ENCODE results near the gene SLCO2B1. TPM values are rescaled to one million over a fixed set of nuclear protein-coding genes. Genes with fewer than 3 reads are reported as not detected.

SLCO2B1 gene
- total RNA-seq, 1 donor from 2014 or later: 9.4 TPM

GRCh38 chr11:75160880-75161279 is 10.0 kb downstream of the SLCO2B1 start:
- Histone ChIP-seq H3K4me3 (ENCODE audit: low read length in 3 of 3) (no peak overlapping the region), H3K9ac (ENCODE audit: low read depth in 1 of 3, low read length in 3 of 3) (no peak overlapping the region), H3K9me3 (ENCODE audit: control insufficient read depth in 3 of 3, low read length in 3 of 3) (no peaks in the 10 kb centered on the region), H3K4me1 (ENCODE audit: control insufficient read depth in 3 of 3, insufficient read depth in 3 of 3, low read length in 3 of 3) (peaks cover 27 to 35% (median 28%) of the 10 kb centered on the region in 3 donors), H3K27me3 (ENCODE audit: control insufficient read depth in 3 of 3, insufficient read depth in 3 of 3, low read length in 3 of 3) (no peaks in the 10 kb centered on the region), H3K27ac (ENCODE audit: low read depth, low read length) (peak overlapping the region; percentile 41), H3K36me3 (ENCODE audit: control insufficient read depth in 3 of 3, insufficient read depth in 3 of 3, low read length in 3 of 3) (no peaks in the 10 kb centered on the region)

- Histone ChIP-seq H3K9ac (ENCODE audit: low read depth in 1 of 3, low read length in 3 of 3) (no peak overlapping the region), H3K9me3 (ENCODE audit: control insufficient read depth in 3 of 3, low read length in 3 of 3) (no peaks in the 10 kb centered on the region), H3K4me3 (ENCODE audit: low read length in 3 of 3) (no peak overlapping the region), H3K36me3 (ENCODE audit: control insufficient read depth in 3 of 3, insufficient read depth in 3 of 3, low read length in 3 of 3) (peaks cover 0 to under 1% (median 0%) of the 10 kb centered on the region in 3 donors), H3K27ac (ENCODE audit: low read depth, low read length) (peak overlapping the region; percentile 41), H3K4me1 (ENCODE audit: control insufficient read depth in 3 of 3, insufficient read depth in 3 of 3, low read length in 3 of 3) (peaks cover 27 to 35% (median 28%) of the 10 kb centered on the region in 3 donors), H3K27me3 (ENCODE audit: control insufficient read depth in 3 of 3, insufficient read depth in 3 of 3, low read length in 3 of 3) (no peaks in the 10 kb centered on the region)
Observed at GRCh38 chr11:75161506-75162095, 10.7 kb downstream of the SLCO2B1 start.

- Histone ChIP-seq H3K4me1 (ENCODE audit: control insufficient read depth in 3 of 3, insufficient read depth in 3 of 3, low read length in 3 of 3) (peaks cover 24 to 35% (median 27%) of the 10 kb centered on the region in 3 donors), H3K27me3 (ENCODE audit: control insufficient read depth in 3 of 3, insufficient read depth in 3 of 3, low read length in 3 of 3) (no peaks in the 10 kb centered on the region), H3K9ac (ENCODE audit: low read depth in 1 of 3, low read length in 3 of 3) (no peak overlapping the region), H3K27ac (ENCODE audit: low read depth, low read length) (no peak overlapping the region), H3K36me3 (ENCODE audit: control insufficient read depth in 3 of 3, insufficient read depth in 3 of 3, low read length in 3 of 3) (peaks cover 0 to 2% (median 0%) of the 10 kb centered on the region in 3 donors), H3K9me3 (ENCODE audit: control insufficient read depth in 3 of 3, low read length in 3 of 3) (no peaks in the 10 kb centered on the region), H3K4me3 (ENCODE audit: low read length in 3 of 3) (no peak overlapping the region)
Observed at GRCh38 chr11:75162954-75163353, 12.0 kb downstream of the SLCO2B1 start.

GRCh38 chr11:75163921-75164849 is 13.3 kb downstream of the SLCO2B1 start:
- no peak overlapping the region for H3K9ac ChIP-seq (ENCODE audit: low read depth in 1 of 3, low read length in 3 of 3)
- H3K4me3 ChIP-seq (ENCODE audit: low read length in 3 of 3): no peak overlapping the region
- peaks cover 0 to 2% (median 0%) of the 10 kb centered on the region in 3 donors for H3K36me3 ChIP-seq (ENCODE audit: control insufficient read depth in 3 of 3, insufficient read depth in 3 of 3, low read length in 3 of 3)
- H3K27me3 ChIP-seq (ENCODE audit: control insufficient read depth in 3 of 3, insufficient read depth in 3 of 3, low read length in 3 of 3): no peaks in the 10 kb centered on the region
- H3K27ac ChIP-seq (ENCODE audit: low read depth, low read length): no peak overlapping the region
- peaks cover 21 to 32% (median 24%) of the 10 kb centered on the region in 3 donors for H3K4me1 ChIP-seq (ENCODE audit: control insufficient read depth in 3 of 3, insufficient read depth in 3 of 3, low read length in 3 of 3)
- no peaks in the 10 kb centered on the region for H3K9me3 ChIP-seq (ENCODE audit: control insufficient read depth in 3 of 3, low read length in 3 of 3)

GRCh38 chr11:75165721-75166120 is 14.8 kb downstream of the SLCO2B1 start:
- Histone ChIP-seq H3K9ac (ENCODE audit: low read depth in 1 of 3, low read length in 3 of 3) (no peak overlapping the region), H3K9me3 (ENCODE audit: control insufficient read depth in 3 of 3, low read length in 3 of 3) (no peaks in the 10 kb centered on the region), H3K27ac (ENCODE audit: low read depth, low read length) (no peak overlapping the region), H3K4me1 (ENCODE audit: control insufficient read depth in 3 of 3, insufficient read depth in 3 of 3, low read length in 3 of 3) (peaks cover 14 to 22% (median 15%) of the 10 kb centered on the region in 3 donors), H3K4me3 (ENCODE audit: low read length in 3 of 3) (no peak overlapping the region), H3K36me3 (ENCODE audit: control insufficient read depth in 3 of 3, insufficient read depth in 3 of 3, low read length in 3 of 3) (peaks cover 0 to 2% (median 0%) of the 10 kb centered on the region in 3 donors), H3K27me3 (ENCODE audit: control insufficient read depth in 3 of 3, insufficient read depth in 3 of 3, low read length in 3 of 3) (no peaks in the 10 kb centered on the region)

- Histone ChIP-seq H3K27ac (ENCODE audit: low read depth, low read length) (no peak overlapping the region), H3K36me3 (ENCODE audit: control insufficient read depth in 3 of 3, insufficient read depth in 3 of 3, low read length in 3 of 3) (peaks cover 0 to 2% (median 0%) of the 10 kb centered on the region in 3 donors), H3K9ac (ENCODE audit: low read depth in 1 of 3, low read length in 3 of 3) (no peak overlapping the region), H3K9me3 (ENCODE audit: control insufficient read depth in 3 of 3, low read length in 3 of 3) (no peaks in the 10 kb centered on the region), H3K4me3 (ENCODE audit: low read length in 3 of 3) (no peak overlapping the region), H3K27me3 (ENCODE audit: control insufficient read depth in 3 of 3, insufficient read depth in 3 of 3, low read length in 3 of 3) (no peaks in the 10 kb centered on the region), H3K4me1 (ENCODE audit: control insufficient read depth in 3 of 3, insufficient read depth in 3 of 3, low read length in 3 of 3) (peaks cover 14 to 21% (median 15%) of the 10 kb centered on the region in 3 donors)
Observed at GRCh38 chr11:75166791-75167190, 15.9 kb downstream of the SLCO2B1 start.

GRCh38 chr11:75167617-75168016 is 16.7 kb downstream of the SLCO2B1 start:
- Histone ChIP-seq H3K4me1 (ENCODE audit: control insufficient read depth in 3 of 3, insufficient read depth in 3 of 3, low read length in 3 of 3) (peaks cover 11 to 15% (median 14%) of the 10 kb centered on the region in 3 donors), H3K27me3 (ENCODE audit: control insufficient read depth in 3 of 3, insufficient read depth in 3 of 3, low read length in 3 of 3) (no peaks in the 10 kb centered on the region), H3K9me3 (ENCODE audit: control insufficient read depth in 3 of 3, low read length in 3 of 3) (no peaks in the 10 kb centered on the region), H3K27ac (ENCODE audit: low read depth, low read length) (no peak overlapping the region), H3K36me3 (ENCODE audit: control insufficient read depth in 3 of 3, insufficient read depth in 3 of 3, low read length in 3 of 3) (peaks cover 0 to 2% (median 0%) of the 10 kb centered on the region in 3 donors), H3K9ac (ENCODE audit: low read depth in 1 of 3, low read length in 3 of 3) (no peak overlapping the region), H3K4me3 (ENCODE audit: low read length in 3 of 3) (no peak overlapping the region)

GRCh38 chr11:75169101-75169885 is 18.4 kb downstream of the SLCO2B1 start:
- H3K9ac ChIP-seq (ENCODE audit: low read depth in 1 of 3, low read length in 3 of 3): no peak overlapping the region
- no peak overlapping the region for H3K4me3 ChIP-seq (ENCODE audit: low read length in 3 of 3)
- no peaks in the 10 kb centered on the region for H3K27me3 ChIP-seq (ENCODE audit: control insufficient read depth in 3 of 3, insufficient read depth in 3 of 3, low read length in 3 of 3)
- no peak overlapping the region for H3K27ac ChIP-seq (ENCODE audit: low read depth, low read length)
- no peaks in the 10 kb centered on the region for H3K9me3 ChIP-seq (ENCODE audit: control insufficient read depth in 3 of 3, low read length in 3 of 3)
- peaks cover 4 to 6% (median 6%) of the 10 kb centered on the region in 3 donors for H3K4me1 ChIP-seq (ENCODE audit: control insufficient read depth in 3 of 3, insufficient read depth in 3 of 3, low read length in 3 of 3)
- H3K36me3 ChIP-seq (ENCODE audit: control insufficient read depth in 3 of 3, insufficient read depth in 3 of 3, low read length in 3 of 3): peaks cover 0 to 6% (median 0%) of the 10 kb centered on the region in 3 donors

- no peak overlapping the region for H3K9ac ChIP-seq (ENCODE audit: low read depth in 1 of 3, low read length in 3 of 3)
- H3K27ac ChIP-seq (ENCODE audit: low read depth, low read length): no peak overlapping the region
- peaks cover 0 to 3% (median 0%) of the 10 kb centered on the region in 3 donors for H3K4me1 ChIP-seq (ENCODE audit: control insufficient read depth in 3 of 3, insufficient read depth in 3 of 3, low read length in 3 of 3)
- H3K9me3 ChIP-seq (ENCODE audit: control insufficient read depth in 3 of 3, low read length in 3 of 3): no peaks in the 10 kb centered on the region
- H3K4me3 ChIP-seq (ENCODE audit: low read length in 3 of 3): no peak overlapping the region
- H3K27me3 ChIP-seq (ENCODE audit: control insufficient read depth in 3 of 3, insufficient read depth in 3 of 3, low read length in 3 of 3): no peaks in the 10 kb centered on the region
- H3K36me3 ChIP-seq (ENCODE audit: control insufficient read depth in 3 of 3, insufficient read depth in 3 of 3, low read length in 3 of 3): peaks cover 0 to 6% (median 0%) of the 10 kb centered on the region in 3 donors
Observed at GRCh38 chr11:75170516-75171201, 19.8 kb downstream of the SLCO2B1 start.
